K562 (cell line): ENCODE measurements around the gene NET1. TPM values are rescaled to one million over a fixed set of nuclear protein-coding genes. Genes with fewer than 3 reads are reported as not detected.

Experiments used
- GABPB2 ChIP-seq: fragments of 250-450 bp; sonication (Bioruptor Pico); conservative IDR thresholded peaks from 2 replicates; pipeline ENCODE4 v1.5.1; 2021; ENCODE audit warnings: mild to moderate bottlenecking
- PHF20 ChIP-seq: fragments of 450-650 bp; IDR thresholded peaks from 2 replicates; pipeline ENCODE4 v1.6.1; 2018; ENCODE audit not compliant: partially characterized antibody
- ZNF695 ChIP-seq: fragments of 450-650 bp; formaldehyde crosslinking; IDR thresholded peaks from 2 replicates; pipeline ENCODE4 v1.4.0; 2020; ENCODE audit warnings: mild to moderate bottlenecking, moderate library complexity
- polyA plus RNA-seq, 8 experiments: library from polyadenylated mRNA; depleted of rRNA in 4 of 8; stranded (reverse) in 5 of 8; unstranded in 3 of 8; fragments of >200 nt; fragmentation: Nextera tagmentation in 2 of 8; fragmentation: Illumina TruSeq in 1 of 8; extraction: Ambion mirVana in 2 of 8; extraction: Trizol in 1 of 8; gene quantifications; 2 replicates each; pipeline versions ENCODE4 v1.2.1 to v1.2.3, GENCODE V29; 2011 to 2014; ENCODE audit warnings: inconsistent platforms in 1 of 8, missing spikeins in 1 of 8
- total RNA-seq, 7 experiments: library from RNA; depleted of rRNA in 6 of 7; stranded (reverse); fragments of >200 nt in 6 of 7; fragmentation: Illumina TruSeq in 2 of 7; extraction: Trizol in 2 of 7; gene quantifications; 2 replicates each; pipeline versions ENCODE4 v1.2.1 to v1.2.3, GENCODE V29; 2011 to 2021; ENCODE audit warnings: low replicate concordance in 1 of 7
- TF ChIP-seq, protein P1 (sequence below): sonication (generic); formaldehyde crosslinking; IDR thresholded peaks from 2 replicates; pipeline ENCODE4 v1.8.1; 2023; ENCODE audit warnings: mild to moderate bottlenecking, missing genetic modification reagents
- TF ChIP-seq, protein P2 (sequence below): sonication (generic); formaldehyde crosslinking; IDR thresholded peaks from 2 replicates; pipeline ENCODE4 v1.8.0; 2022; ENCODE audit warnings: mild to moderate bottlenecking, missing genetic modification reagents

NET1 gene
- total and polyA plus RNA-seq, 9 of the 15 experiments (the other 6 are each of a cell fraction or from before 2014, with no cell fraction given), result 47.4 to 258 (median 106) TPM

GRCh38 chr10:5461914-5462840 is 49.8 kb downstream of the NET1 start (continued):
- TF ChIP-seq, protein P1, sequence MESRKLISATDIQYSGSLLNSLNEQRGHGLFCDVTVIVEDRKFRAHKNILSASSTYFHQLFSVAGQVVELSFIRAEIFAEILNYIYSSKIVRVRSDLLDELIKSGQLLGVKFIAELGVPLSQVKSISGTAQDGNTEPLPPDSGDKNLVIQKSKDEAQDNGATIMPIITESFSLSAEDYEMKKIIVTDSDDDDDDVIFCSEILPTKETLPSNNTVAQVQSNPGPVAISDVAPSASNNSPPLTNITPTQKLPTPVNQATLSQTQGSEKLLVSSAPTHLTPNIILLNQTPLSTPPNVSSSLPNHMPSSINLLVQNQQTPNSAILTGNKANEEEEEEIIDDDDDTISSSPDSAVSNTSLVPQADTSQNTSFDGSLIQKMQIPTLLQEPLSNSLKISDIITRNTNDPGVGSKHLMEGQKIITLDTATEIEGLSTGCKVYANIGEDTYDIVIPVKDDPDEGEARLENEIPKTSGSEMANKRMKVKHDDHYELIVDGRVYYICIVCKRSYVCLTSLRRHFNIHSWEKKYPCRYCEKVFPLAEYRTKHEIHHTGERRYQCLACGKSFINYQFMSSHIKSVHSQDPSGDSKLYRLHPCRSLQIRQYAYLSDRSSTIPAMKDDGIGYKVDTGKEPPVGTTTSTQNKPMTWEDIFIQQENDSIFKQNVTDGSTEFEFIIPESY, result no peak
- TF ChIP-seq GABPB2 (CRISPR knock-in tag) (no peak), ZNF695 (CRISPR knock-in tag) (no peak), PHF20 (no peak)
- TF ChIP-seq, protein P2, sequence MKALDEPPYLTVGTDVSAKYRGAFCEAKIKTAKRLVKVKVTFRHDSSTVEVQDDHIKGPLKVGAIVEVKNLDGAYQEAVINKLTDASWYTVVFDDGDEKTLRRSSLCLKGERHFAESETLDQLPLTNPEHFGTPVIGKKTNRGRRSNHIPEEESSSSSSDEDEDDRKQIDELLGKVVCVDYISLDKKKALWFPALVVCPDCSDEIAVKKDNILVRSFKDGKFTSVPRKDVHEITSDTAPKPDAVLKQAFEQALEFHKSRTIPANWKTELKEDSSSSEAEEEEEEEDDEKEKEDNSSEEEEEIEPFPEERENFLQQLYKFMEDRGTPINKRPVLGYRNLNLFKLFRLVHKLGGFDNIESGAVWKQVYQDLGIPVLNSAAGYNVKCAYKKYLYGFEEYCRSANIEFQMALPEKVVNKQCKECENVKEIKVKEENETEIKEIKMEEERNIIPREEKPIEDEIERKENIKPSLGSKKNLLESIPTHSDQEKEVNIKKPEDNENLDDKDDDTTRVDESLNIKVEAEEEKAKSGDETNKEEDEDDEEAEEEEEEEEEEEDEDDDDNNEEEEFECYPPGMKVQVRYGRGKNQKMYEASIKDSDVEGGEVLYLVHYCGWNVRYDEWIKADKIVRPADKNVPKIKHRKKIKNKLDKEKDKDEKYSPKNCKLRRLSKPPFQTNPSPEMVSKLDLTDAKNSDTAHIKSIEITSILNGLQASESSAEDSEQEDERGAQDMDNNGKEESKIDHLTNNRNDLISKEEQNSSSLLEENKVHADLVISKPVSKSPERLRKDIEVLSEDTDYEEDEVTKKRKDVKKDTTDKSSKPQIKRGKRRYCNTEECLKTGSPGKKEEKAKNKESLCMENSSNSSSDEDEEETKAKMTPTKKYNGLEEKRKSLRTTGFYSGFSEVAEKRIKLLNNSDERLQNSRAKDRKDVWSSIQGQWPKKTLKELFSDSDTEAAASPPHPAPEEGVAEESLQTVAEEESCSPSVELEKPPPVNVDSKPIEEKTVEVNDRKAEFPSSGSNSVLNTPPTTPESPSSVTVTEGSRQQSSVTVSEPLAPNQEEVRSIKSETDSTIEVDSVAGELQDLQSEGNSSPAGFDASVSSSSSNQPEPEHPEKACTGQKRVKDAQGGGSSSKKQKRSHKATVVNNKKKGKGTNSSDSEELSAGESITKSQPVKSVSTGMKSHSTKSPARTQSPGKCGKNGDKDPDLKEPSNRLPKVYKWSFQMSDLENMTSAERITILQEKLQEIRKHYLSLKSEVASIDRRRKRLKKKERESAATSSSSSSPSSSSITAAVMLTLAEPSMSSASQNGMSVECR (CRISPR knock-in tag), result no peak
